ENCODE results near the gene SUFU. TPM values are rescaled to one million over a fixed set of nuclear protein-coding genes. Genes with fewer than 3 reads are reported as not detected.

SUFU gene
- total RNA-seq, 2 experiments from 2014 or later, result 13.4 to 14.2 TPM

DNA sequence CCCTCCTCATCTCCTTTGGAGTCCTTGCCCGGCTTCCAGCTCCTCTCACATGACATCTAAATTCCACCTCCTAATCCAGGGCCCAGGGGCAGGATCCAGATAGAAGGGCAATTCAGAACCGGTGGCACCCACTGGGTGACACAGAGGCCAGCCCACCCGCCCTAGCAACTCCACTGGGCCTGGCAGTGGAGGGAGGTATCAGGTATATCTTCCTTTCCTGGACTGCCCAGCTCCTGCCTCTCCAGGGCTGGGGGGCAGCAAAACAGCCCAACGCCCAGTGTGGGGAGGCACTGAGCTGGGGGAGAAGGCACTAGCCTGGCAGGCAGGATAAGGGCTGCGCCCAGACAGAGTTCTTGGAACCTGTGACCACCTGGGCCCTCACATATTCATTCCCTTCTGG lies 130.1 kb downstream of the SUFU start:
- no peak for DNase-seq
- CTCF ChIA-PET, result interaction anchor here (0.6 to 1.2 kb wide), 3 partner anchors 11 to 164 kb away, joined by 3 to 5 read pairs (median 4); partner anchors contain the start of gene TRIM8
- H3K27ac Mint-ChIP-seq, result peak overlapping the region; percentile 87
- peaks cover 2% of the 10 kb centered on the region for H3K36me3 Mint-ChIP-seq (ENCODE audit: low read depth)
- POLR2A ChIA-PET, result no interaction called here
- no peaks in the 10 kb centered on the region for H3K27me3 Mint-ChIP-seq
- H3K4me3 Mint-ChIP-seq, result no peak overlapping the region
- no peaks in the 10 kb centered on the region for H3K9me3 Mint-ChIP-seq
- peaks cover 59% of the 10 kb centered on the region for H3K4me1 Mint-ChIP-seq

DNA sequence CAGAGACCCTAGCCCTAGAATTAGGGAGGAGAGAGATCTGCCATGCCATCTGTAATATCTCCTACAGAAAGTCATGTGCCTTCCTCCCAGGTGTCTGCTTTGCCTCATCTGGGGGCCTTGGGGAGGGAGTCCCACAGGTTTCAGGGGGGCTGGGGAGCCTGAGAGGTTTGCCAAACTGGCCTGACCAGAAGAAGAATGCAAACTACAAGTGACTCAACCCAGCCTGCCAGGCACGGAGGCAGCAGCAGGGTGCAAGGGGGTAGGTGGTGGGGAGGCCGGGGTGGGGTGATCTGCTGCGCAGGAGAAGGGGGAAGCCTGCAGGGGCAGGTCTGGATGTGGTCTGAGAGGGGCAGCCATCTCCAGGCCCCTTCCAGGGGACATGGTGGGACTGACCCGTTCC lies 130.9 kb downstream of the SUFU start:
- peaks cover 59% of the 10 kb centered on the region for H3K4me1 Mint-ChIP-seq
- POLR2A ChIA-PET, result no interaction called here

GRCh38 chr10:102635377-102635776 lies 131.6 kb downstream of the SUFU start:
- POLR2A ChIA-PET, result interaction anchor here (0.8 kb wide), 1 partner anchor 8 kb away, joined by 3 read pairs; no protein-coding TSS in a partner anchor
- Mint-ChIP-seq H3K36me3 (ENCODE audit: low read depth) (peaks cover 2% of the 10 kb centered on the region), H3K27me3 (no peaks in the 10 kb centered on the region), H3K4me1 (peaks cover 59% of the 10 kb centered on the region), H3K27ac (peak overlapping the region; percentile 78), H3K9me3 (no peaks in the 10 kb centered on the region), H3K4me3 (no peak overlapping the region)
- CTCF ChIA-PET, result interaction anchor here (1.6 kb wide), 1 partner anchor 16 kb away, joined by 3 read pairs; no protein-coding TSS in a partner anchor
- peak; percentile 36 for DNase-seq

More for the DNA sequence above, 130.9 kb downstream of the SUFU start:
- H3K27ac Mint-ChIP-seq, result peak overlapping the region; percentile 51
- H3K9me3 Mint-ChIP-seq, result no peaks in the 10 kb centered on the region
- H3K4me3 Mint-ChIP-seq, result no peak overlapping the region
- H3K27me3 Mint-ChIP-seq, result no peaks in the 10 kb centered on the region
- CTCF ChIA-PET, result interaction anchor here (1.6 kb wide), 1 partner anchor 15 kb away, joined by 3 read pairs; no protein-coding TSS in a partner anchor
- peaks cover 2% of the 10 kb centered on the region for H3K36me3 Mint-ChIP-seq (ENCODE audit: low read depth)
- DNase-seq, result no peak

DNA sequence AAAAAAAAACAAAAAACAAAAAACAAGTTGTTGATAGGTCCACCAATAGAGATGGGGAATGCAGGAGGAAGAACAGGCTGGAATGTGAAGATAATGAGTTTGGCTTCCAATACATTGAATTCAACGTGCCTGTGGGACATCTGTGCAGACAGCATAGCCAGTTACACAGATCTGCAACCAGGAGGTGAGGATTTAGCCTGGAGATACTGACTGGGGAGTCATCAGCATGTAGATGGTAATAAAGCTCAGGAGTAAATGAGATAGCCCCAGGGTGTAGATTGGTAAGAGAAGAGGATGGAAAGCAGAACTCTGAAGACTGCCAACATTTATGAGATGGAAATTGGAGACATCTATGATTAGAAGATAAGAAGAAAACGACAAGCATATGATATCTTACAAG lies 135.8 kb downstream of the SUFU start:
- POLR2A ChIA-PET, result no interaction called here
- H3K9me3 Mint-ChIP-seq, result no peaks in the 10 kb centered on the region
- no peaks in the 10 kb centered on the region for H3K36me3 Mint-ChIP-seq (ENCODE audit: low read depth)
- no peak overlapping the region for H3K27ac Mint-ChIP-seq
- CTCF ChIA-PET, result interaction anchor here (1.2 kb wide), 1 partner anchor 14 kb away, joined by 3 read pairs; no protein-coding TSS in a partner anchor
- H3K4me1 Mint-ChIP-seq, result peaks cover 31% of the 10 kb centered on the region
- H3K27me3 Mint-ChIP-seq, result no peaks in the 10 kb centered on the region
- no peak overlapping the region for H3K4me3 Mint-ChIP-seq
- no peak for DNase-seq

- H3K4me1 Mint-ChIP-seq, result peaks cover 21% of the 10 kb centered on the region
- H3K27me3 Mint-ChIP-seq, result no peaks in the 10 kb centered on the region
- peak overlapping the region; percentile 86 for H3K4me3 Mint-ChIP-seq
- peak overlapping the region; percentile 87 for H3K27ac Mint-ChIP-seq
- ChIA-PET CTCF (interaction anchor here (1.0 to 2.4 kb wide), 2 partner anchors 10 to 248 kb away, joined by 3 to 5 read pairs; no protein-coding TSS in a partner anchor), POLR2A (no interaction called here)
- H3K36me3 Mint-ChIP-seq (ENCODE audit: low read depth), result peaks cover 12% of the 10 kb centered on the region
- H3K9me3 Mint-ChIP-seq, result no peaks in the 10 kb centered on the region
- no peak for DNase-seq
Observed at GRCh38 chr10:102641402-102641801, 137.6 kb downstream of the SUFU start.

- ChIA-PET POLR2A (interaction anchor here (0.6 to 1.1 kb wide), 2 partner anchors 10 to 293 kb away, joined by 3 read pairs; no protein-coding TSS in a partner anchor), CTCF (interaction anchor here (0.8 to 2.4 kb wide), 3 partner anchors 10 to 248 kb away, joined by 3 to 5 read pairs (median 3); no protein-coding TSS in a partner anchor)
- DNase-seq, result peak; percentile 98
- no peaks in the 10 kb centered on the region for H3K9me3 Mint-ChIP-seq
- peak overlapping the region; percentile 87 for H3K27ac Mint-ChIP-seq
- peaks cover 23% of the 10 kb centered on the region for H3K4me1 Mint-ChIP-seq
- H3K27me3 Mint-ChIP-seq, result no peaks in the 10 kb centered on the region
- H3K4me3 Mint-ChIP-seq, result peak overlapping the region; percentile 86
- H3K36me3 Mint-ChIP-seq (ENCODE audit: low read depth), result peaks cover 17% of the 10 kb centered on the region
Observed at GRCh38 chr10:102641880-102642735, 138.3 kb downstream of the SUFU start.

GRCh38 chr10:102642736-102643335 lies 139.1 kb downstream of the SUFU start:
- Mint-ChIP-seq H3K4me3 (peak overlapping the region; percentile 85), H3K9me3 (no peaks in the 10 kb centered on the region), H3K36me3 (ENCODE audit: low read depth) (peaks cover 19% of the 10 kb centered on the region), H3K27me3 (no peaks in the 10 kb centered on the region), H3K27ac (peak overlapping the region; percentile 95), H3K4me1 (peaks cover 30% of the 10 kb centered on the region)
- DNase-seq, result peak; percentile 39
- POLR2A ChIA-PET, result interaction anchor here (1.1 kb wide), 1 partner anchor 10 kb away, joined by 3 read pairs; no protein-coding TSS in a partner anchor
- CTCF ChIA-PET, result interaction anchor here (2.4 kb wide), 1 partner anchor 9 kb away, joined by 5 read pairs; no protein-coding TSS in a partner anchor

DNA sequence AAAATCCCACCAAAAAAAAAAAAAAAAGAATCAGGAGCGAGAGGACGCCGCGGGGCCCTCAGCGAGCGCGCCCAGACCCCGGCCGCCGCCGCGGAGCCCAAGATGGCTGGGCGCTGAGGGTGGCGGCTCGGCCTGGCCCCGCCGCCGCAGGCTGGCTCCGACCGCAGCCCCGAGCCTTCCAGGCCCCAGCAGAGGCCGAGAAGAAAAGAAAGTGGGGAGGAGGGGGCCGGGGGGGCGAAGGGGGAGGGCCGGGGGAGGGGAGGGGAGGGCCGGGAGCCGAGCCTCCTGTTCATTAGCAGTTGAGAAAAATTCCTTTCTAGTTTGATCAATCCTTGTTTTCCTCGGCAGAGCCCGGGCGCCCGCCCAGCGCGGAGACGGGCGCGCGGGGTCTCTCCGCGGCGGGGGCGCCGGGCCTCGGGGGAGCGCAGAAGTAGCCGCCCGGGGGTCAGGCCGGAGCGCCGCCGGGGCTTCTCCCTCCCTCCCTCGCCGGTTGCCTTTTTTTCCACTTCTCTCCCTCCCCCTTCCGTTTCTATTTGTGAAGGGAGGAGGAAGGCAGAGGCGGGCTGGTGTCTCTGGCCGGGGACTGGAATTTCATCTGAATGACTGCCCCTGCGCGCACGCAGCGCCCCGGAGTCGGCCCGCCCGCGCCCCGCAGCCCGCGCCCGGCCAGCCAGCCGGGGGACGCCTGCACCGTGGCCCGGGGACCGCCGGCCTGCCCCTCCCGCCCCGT lies 139.7 kb downstream of the SUFU start:
- POLR2A ChIA-PET, result no interaction called here
- Mint-ChIP-seq H3K36me3 (ENCODE audit: low read depth) (peaks cover 21% of the 10 kb centered on the region), H3K4me1 (peaks cover 34% of the 10 kb centered on the region), H3K27me3 (no peaks in the 10 kb centered on the region), H3K9me3 (no peaks in the 10 kb centered on the region), H3K27ac (peak overlapping the region; percentile 95), H3K4me3 (peak overlapping the region; percentile 85)
- CTCF ChIA-PET, result interaction anchor here (0.6 to 3.7 kb wide), 11 partner anchors 8 to 191 kb away, joined by 3 to 26 read pairs (median 4); partner anchors contain the start of gene C10orf95
- peak; percentile 34 for DNase-seq

DNA sequence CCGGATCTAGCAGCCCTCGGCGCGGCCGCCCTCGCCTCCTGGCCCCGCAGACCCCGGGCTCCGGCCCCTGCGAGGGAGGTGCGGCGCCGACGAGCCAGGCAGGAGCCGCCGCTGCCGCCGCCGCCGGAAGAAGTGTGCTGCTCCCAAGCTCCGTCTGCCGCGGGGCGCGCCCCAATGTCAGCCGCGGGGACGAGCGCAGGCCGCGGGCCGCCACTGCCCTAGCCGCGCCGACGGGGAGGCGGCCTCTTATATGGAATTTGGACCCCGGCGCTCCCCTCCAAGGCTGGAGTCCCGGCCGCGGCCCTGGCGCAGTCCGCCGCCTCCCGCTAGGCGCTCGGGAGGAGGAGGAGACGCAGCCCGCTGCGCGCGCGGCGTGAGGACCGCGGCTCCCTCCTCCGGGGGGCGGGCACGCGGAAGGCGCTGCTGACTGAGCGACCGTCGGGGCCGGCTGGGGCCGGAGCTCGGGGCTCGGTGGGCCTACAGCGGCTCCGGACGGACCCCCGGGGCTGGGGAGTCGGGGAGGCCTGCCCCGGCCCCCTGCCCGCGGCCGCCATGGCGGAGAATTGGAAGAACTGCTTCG lies 140.4 kb downstream of the SUFU start, which contains the start of gene TRIM8:
TSS of gene TRIM8 (plus strand) at position 414 of the 580 bp plus-strand sequence. CDS start at position 553, 139 bp downstream.
- Mint-ChIP-seq H3K27me3 (no peaks in the 10 kb centered on the region), H3K36me3 (ENCODE audit: low read depth) (peaks cover 25% of the 10 kb centered on the region), H3K9me3 (no peaks in the 10 kb centered on the region), H3K27ac (peak within 1 kb of the TSS; percentile 95), H3K4me3 (peak within 1 kb of the TSS; percentile 94), H3K4me1 (peaks cover 40% of the 10 kb centered on the region)
- peak; percentile 56 for DNase-seq
- ChIA-PET POLR2A (interaction anchor here (0.8 kb wide), 1 partner anchor 224 kb away, joined by 3 read pairs; the partner anchor contains the start of gene FBXL15), CTCF (interaction anchor here (0.5 to 3.7 kb wide), 19 partner anchors 10 to 192 kb away, joined by 3 to 26 read pairs (median 4); partner anchors contain the start of genes C10orf95 and SUFU)

GRCh38 chr10:102644646-102645387 lies 141.0 kb downstream of the SUFU start:
- H3K4me1 Mint-ChIP-seq, result peaks cover 45% of the 10 kb centered on the region

DNA sequence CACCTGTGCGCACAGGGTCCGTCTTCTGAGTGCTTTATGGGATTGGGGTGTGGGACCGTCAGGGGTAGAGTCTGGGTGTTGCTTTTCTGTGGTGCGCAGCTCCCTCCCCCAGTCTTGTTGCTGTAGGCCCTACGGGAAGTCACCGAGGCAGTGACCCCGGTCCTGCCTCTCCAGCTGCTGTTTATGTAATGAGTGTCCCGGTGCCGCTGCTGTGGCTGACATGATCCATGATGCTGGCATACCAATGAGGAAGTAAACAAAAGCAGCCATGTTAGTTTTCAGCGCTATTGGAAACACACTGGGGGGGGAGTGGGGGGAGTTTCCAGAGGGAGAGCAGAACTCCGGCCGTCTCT lies 141.6 kb downstream of the SUFU start:
- Mint-ChIP-seq H3K4me3 (peak overlapping the region; percentile 94), H3K4me1 (peaks cover 49% of the 10 kb centered on the region), H3K27me3 (no peaks in the 10 kb centered on the region), H3K36me3 (ENCODE audit: low read depth) (peaks cover 25% of the 10 kb centered on the region), H3K27ac (peak overlapping the region; percentile 95), H3K9me3 (no peaks in the 10 kb centered on the region)
- DNase-seq, result peak; percentile 46
- ChIA-PET CTCF (interaction anchor here (0.6 to 3.7 kb wide), 15 partner anchors 9 to 415 kb away, joined by 3 to 26 read pairs (median 4); partner anchors contain the start of genes C10orf95 and SUFU), POLR2A (interaction anchor here (1.0 to 1.3 kb wide), 2 partner anchors 18 to 98 kb away, joined by 3 read pairs; partner anchors contain the start of gene WBP1L)

More at GRCh38 chr10:102644646-102645387, 141.0 kb downstream of the SUFU start:
- no peaks in the 10 kb centered on the region for H3K27me3 Mint-ChIP-seq
- peak overlapping the region; percentile 95 for H3K27ac Mint-ChIP-seq
- peak; percentile 80 for DNase-seq
- no peaks in the 10 kb centered on the region for H3K9me3 Mint-ChIP-seq
- ChIA-PET CTCF (interaction anchor here (0.5 to 3.7 kb wide), 22 partner anchors 10 to 414 kb away, joined by 3 to 26 read pairs (median 4); partner anchors contain the start of genes C10orf95 and SUFU), POLR2A (interaction anchor here (0.8 to 1.3 kb wide), 3 partner anchors 18 to 224 kb away, joined by 3 read pairs; partner anchors contain the start of genes FBXL15 and WBP1L)
- peak overlapping the region; percentile 94 for H3K4me3 Mint-ChIP-seq
- H3K36me3 Mint-ChIP-seq (ENCODE audit: low read depth), result peaks cover 25% of the 10 kb centered on the region
